ENCODE results near the gene PODXL2.

Gene PODXL2

DNA sequence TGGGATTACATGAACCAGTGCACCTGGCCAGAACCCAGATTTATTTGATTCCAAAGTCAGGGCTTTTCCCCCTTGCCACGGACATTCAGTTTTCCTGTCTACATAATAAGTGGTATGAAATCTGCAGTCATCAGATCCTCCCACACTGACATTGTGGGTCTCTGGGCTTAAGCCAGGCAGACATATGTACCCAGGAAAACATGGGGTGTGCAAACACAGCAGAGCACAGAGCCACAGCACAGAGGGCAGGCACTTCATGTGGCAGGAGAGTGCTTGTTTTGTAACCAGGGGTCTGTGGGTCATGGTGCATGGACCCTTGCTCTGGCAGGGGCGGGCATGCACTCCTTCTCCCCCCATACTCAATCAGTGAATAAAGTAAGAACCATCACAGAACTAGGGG, 37.7 kb downstream of the PODXL2 start:
- Histone ChIP-seq H3K4me1 (ENCODE audit: control insufficient read depth, insufficient read depth, low read length, poor library complexity, severe bottlenecking) (peaks cover 5% of the 10 kb centered on the region), H3K27ac (ENCODE audit: insufficient read depth, low read length, poor library complexity, severe bottlenecking) (no peak overlapping the region), H3K4me3 (ENCODE audit: insufficient read depth, low read depth, low read length, poor library complexity, severe bottlenecking) (no peak overlapping the region), H3K9me3 (ENCODE audit: control insufficient read depth, low read length) (no peaks in the 10 kb centered on the region), H3K27me3 (replicated peaks; ENCODE audit: control insufficient read depth, insufficient read depth, low read length, poor library complexity, severe bottlenecking) (no peaks in the 10 kb centered on the region), H3K36me3 (ENCODE audit: control insufficient read depth, insufficient read depth, low read length) (no peaks in the 10 kb centered on the region)
- DNase-seq = no peak

DNA sequence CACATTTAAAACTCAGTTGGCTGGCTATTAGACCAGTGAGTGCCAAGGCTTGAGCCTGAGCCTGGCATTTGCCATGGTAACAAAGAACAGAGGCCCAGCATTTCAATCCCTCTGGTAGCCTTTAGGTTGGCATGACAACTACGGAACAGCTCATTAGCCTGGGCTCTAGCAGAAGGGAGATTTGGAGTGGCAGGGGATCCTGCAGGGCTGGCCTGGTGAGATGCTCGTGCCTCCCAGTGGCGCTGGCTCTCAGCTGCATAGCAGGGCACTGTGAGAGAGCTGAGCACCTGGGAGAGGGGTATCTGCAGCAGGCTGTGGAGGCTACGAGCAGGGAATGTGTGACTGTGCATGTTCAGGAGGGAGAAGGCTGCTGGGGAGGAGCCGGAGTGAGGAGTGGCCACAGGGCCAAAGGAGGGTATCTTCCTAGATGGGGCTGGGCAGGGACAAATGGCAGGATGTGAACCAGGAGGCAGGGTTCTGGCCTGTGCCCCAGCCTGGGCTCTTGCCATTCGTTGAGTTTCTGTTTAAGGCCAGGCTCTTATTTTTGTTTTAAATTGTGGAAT, 38.2 kb downstream of the PODXL2 start:
- Histone ChIP-seq H3K4me1 (ENCODE audit: control insufficient read depth, insufficient read depth, low read length, poor library complexity, severe bottlenecking) (peaks cover 9% of the 10 kb centered on the region), H3K9me3 (ENCODE audit: control insufficient read depth, low read length) (no peaks in the 10 kb centered on the region), H3K36me3 (ENCODE audit: control insufficient read depth, insufficient read depth, low read length) (no peaks in the 10 kb centered on the region), H3K4me3 (ENCODE audit: insufficient read depth, low read depth, low read length, poor library complexity, severe bottlenecking) (no peak overlapping the region), H3K27ac (ENCODE audit: insufficient read depth, low read length, poor library complexity, severe bottlenecking) (no peak overlapping the region), H3K27me3 (replicated peaks; ENCODE audit: control insufficient read depth, insufficient read depth, low read length, poor library complexity, severe bottlenecking) (no peaks in the 10 kb centered on the region)
- no peak for DNase-seq

DNA sequence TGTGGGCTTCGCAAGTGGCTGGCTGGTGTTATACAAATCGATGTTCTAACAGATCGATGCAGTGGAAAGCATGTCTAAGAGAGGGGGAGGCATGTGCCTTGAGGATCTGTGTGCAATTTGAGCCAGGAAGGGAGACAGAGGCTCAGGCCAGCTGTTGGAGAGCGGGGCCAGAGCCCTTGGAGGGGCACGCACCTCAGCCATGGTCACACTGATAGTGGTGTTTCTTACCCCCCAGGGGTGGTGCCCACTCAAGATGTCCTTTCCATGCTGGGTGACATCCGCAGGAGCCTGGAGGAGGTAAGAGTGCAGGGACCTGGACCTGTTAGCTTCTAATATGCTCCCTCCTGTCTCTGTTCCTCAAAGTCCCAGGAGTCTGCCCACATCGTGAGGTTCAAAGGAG, 39.9 kb downstream of the PODXL2 start:
- Histone ChIP-seq H3K27me3 (replicated peaks; ENCODE audit: control insufficient read depth, insufficient read depth, low read length, poor library complexity, severe bottlenecking) (no peaks in the 10 kb centered on the region), H3K36me3 (ENCODE audit: control insufficient read depth, insufficient read depth, low read length) (no peaks in the 10 kb centered on the region), H3K4me1 (ENCODE audit: control insufficient read depth, insufficient read depth, low read length, poor library complexity, severe bottlenecking) (peaks cover 16% of the 10 kb centered on the region), H3K9me3 (ENCODE audit: control insufficient read depth, low read length) (no peaks in the 10 kb centered on the region), H3K4me3 (ENCODE audit: insufficient read depth, low read depth, low read length, poor library complexity, severe bottlenecking) (no peak overlapping the region), H3K27ac (ENCODE audit: insufficient read depth, low read length, poor library complexity, severe bottlenecking) (no peak overlapping the region)
- no peak for DNase-seq

DNA sequence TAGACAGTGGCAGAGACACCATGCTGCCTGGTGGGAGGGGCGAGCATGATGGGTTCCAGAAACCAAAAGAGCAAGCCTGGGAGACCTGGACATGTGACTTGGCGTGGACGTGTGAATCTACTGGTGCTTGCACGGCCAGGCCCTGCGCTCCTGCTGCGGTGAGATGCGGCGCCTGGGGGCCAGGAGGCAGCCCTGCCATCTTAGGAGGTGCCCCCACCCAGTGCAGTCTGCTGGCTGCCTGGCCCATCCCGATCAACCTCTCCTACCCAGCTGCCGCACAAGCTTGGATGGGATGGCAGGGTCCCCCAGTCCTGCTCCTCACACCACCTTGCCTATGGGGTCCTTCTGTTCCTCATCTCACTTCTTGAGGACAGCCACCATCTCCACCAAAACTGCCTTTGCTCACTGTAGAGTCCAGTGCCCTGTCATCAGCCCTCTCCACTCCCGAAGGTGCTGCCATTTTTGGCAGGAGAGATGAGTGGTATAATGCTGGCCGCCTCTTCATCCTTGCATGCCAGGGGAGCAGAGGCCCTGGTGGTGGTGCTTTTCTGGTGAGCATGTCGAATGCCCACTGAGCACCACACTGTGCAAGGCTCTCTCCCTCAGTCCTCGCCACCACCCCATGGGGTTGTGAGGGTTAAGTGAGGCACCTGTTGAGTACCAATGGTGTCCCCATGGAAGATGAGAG, 40.7 kb downstream of the PODXL2 start:
- Histone ChIP-seq H3K4me3 (ENCODE audit: insufficient read depth, low read depth, low read length, poor library complexity, severe bottlenecking) (no peak overlapping the region), H3K27me3 (replicated peaks; ENCODE audit: control insufficient read depth, insufficient read depth, low read length, poor library complexity, severe bottlenecking) (no peaks in the 10 kb centered on the region)

DNA sequence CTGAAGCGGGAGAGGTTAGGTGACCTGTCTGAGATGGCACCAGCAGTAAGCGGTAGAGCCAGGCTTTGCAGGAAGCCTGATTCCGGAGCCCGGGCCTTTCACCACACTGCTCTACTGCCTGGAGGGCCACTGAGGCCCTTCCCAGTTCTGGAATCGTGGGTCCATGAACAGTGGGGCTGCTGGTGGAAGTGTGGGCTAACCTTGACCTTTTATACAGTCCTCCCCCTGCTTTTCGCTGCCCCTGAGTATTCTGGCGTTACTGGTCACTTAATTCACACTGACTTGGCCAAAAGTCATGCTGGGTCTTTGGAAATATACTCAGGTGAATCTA, 41.2 kb downstream of the PODXL2 start:
- H3K9me3 ChIP-seq (ENCODE audit: control insufficient read depth, low read length) = no peaks in the 10 kb centered on the region
- H3K36me3 ChIP-seq (ENCODE audit: control insufficient read depth, insufficient read depth, low read length) = no peaks in the 10 kb centered on the region
- no peak for DNase-seq
- peaks cover 18% of the 10 kb centered on the region for H3K4me1 ChIP-seq (ENCODE audit: control insufficient read depth, insufficient read depth, low read length, poor library complexity, severe bottlenecking)
- no peak overlapping the region for H3K4me3 ChIP-seq (ENCODE audit: insufficient read depth, low read depth, low read length, poor library complexity, severe bottlenecking)
- no peaks in the 10 kb centered on the region for H3K27me3 ChIP-seq (replicated peaks; ENCODE audit: control insufficient read depth, insufficient read depth, low read length, poor library complexity, severe bottlenecking)
- no peak overlapping the region for H3K27ac ChIP-seq (ENCODE audit: insufficient read depth, low read length, poor library complexity, severe bottlenecking)

More for the DNA sequence above, 40.7 kb downstream of the PODXL2 start:
- H3K27ac ChIP-seq (ENCODE audit: insufficient read depth, low read length, poor library complexity, severe bottlenecking) = no peak overlapping the region
- H3K36me3 ChIP-seq (ENCODE audit: control insufficient read depth, insufficient read depth, low read length) = no peaks in the 10 kb centered on the region
- no peaks in the 10 kb centered on the region for H3K9me3 ChIP-seq (ENCODE audit: control insufficient read depth, low read length)
- DNase-seq = no peak
- peaks cover 18% of the 10 kb centered on the region for H3K4me1 ChIP-seq (ENCODE audit: control insufficient read depth, insufficient read depth, low read length, poor library complexity, severe bottlenecking)

GRCh38 chr3:127670761-127671522, 42.0 kb downstream of the PODXL2 start:
- H3K36me3 ChIP-seq (ENCODE audit: control insufficient read depth, insufficient read depth, low read length) = no peaks in the 10 kb centered on the region
- DNase-seq = no peak
- peaks cover 18% of the 10 kb centered on the region for H3K4me1 ChIP-seq (ENCODE audit: control insufficient read depth, insufficient read depth, low read length, poor library complexity, severe bottlenecking)
- H3K4me3 ChIP-seq (ENCODE audit: insufficient read depth, low read depth, low read length, poor library complexity, severe bottlenecking) = no peak overlapping the region
- H3K27ac ChIP-seq (ENCODE audit: insufficient read depth, low read length, poor library complexity, severe bottlenecking) = peak overlapping the region; percentile 84
- no peaks in the 10 kb centered on the region for H3K27me3 ChIP-seq (replicated peaks; ENCODE audit: control insufficient read depth, insufficient read depth, low read length, poor library complexity, severe bottlenecking)
- H3K9me3 ChIP-seq (ENCODE audit: control insufficient read depth, low read length) = no peaks in the 10 kb centered on the region

- Histone ChIP-seq H3K27me3 (replicated peaks; ENCODE audit: control insufficient read depth, insufficient read depth, low read length, poor library complexity, severe bottlenecking) (no peaks in the 10 kb centered on the region), H3K4me3 (ENCODE audit: insufficient read depth, low read depth, low read length, poor library complexity, severe bottlenecking) (peak overlapping the region; percentile 72), H3K36me3 (ENCODE audit: control insufficient read depth, insufficient read depth, low read length) (no peaks in the 10 kb centered on the region), H3K4me1 (ENCODE audit: control insufficient read depth, insufficient read depth, low read length, poor library complexity, severe bottlenecking) (peaks cover 18% of the 10 kb centered on the region), H3K9me3 (ENCODE audit: control insufficient read depth, low read length) (no peaks in the 10 kb centered on the region), H3K27ac (ENCODE audit: insufficient read depth, low read length, poor library complexity, severe bottlenecking) (peak overlapping the region; percentile 84)
- no peak for DNase-seq
These were observed 42.8 kb downstream of the PODXL2 start for GRCh38 chr3:127671523-127672428.

DNA sequence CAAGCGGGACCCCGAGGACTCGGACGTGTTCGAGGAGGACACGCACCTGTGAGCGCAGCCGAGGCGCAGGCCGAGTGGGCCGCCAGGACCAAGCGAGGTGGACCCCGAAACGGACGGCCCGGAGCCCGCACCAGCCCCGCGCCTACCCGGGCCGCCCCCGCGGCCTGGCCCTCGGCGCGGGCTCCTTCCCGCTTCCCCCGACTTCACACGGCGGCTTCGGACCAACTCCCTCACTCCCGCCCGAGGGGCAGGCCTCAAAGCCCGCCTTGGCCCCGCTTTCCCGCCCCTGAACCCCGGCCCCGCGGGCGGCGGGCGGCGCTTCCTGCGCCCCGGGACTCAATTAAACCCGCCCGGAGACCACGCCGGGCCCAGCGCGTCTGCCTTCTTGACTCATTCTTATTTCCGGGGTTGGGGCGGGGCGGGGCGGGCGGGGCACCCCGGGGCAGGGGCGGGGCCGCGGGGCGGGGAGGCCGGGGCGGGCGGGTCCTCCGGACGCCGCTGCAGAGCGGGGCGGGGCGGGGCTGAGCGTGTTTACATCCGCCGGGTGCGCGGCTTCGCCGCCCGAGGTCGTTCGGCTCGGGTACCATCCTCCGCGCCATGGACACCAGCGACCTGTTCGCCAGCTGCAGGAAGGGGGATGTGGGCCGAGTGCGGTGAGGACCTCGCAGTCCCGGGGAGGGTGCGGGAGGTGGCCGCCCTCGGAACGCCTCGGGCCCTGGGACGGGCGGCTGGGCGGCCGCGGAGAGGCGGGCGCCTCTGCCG, 43.6 kb downstream of the PODXL2 start, which contains the start of gene ABTB1:
Gene ABTB1, plus strand, starts transcription at position 524 of the 762 bp plus-strand sequence. Its CDS starts 74 bp downstream, at position 598.
- Histone ChIP-seq H3K27me3 (replicated peaks; ENCODE audit: control insufficient read depth, insufficient read depth, low read length, poor library complexity, severe bottlenecking) (no peaks in the 10 kb centered on the region), H3K4me1 (ENCODE audit: control insufficient read depth, insufficient read depth, low read length, poor library complexity, severe bottlenecking) (peaks cover 18% of the 10 kb centered on the region), H3K4me3 (ENCODE audit: insufficient read depth, low read depth, low read length, poor library complexity, severe bottlenecking) (peak within 1 kb of the TSS; percentile 72)

More for the DNA sequence above, 43.6 kb downstream of the PODXL2 start, which contains the start of gene ABTB1:
- peak within 1 kb of the TSS; percentile 84 for H3K27ac ChIP-seq (ENCODE audit: insufficient read depth, low read length, poor library complexity, severe bottlenecking)
- peaks cover 4% of the 10 kb centered on the region for H3K36me3 ChIP-seq (ENCODE audit: control insufficient read depth, insufficient read depth, low read length)
- DNase-seq = peak; percentile 77 to 79 (median 77)
- no peaks in the 10 kb centered on the region for H3K9me3 ChIP-seq (ENCODE audit: control insufficient read depth, low read length)

Measured in effector memory CD4-positive, alpha-beta T cell (primary cell).